Mesendoderm (in vitro differentiated cells): ENCODE measurements around the gene TEPSIN.
A peak's percentile ranks its signal among the peaks of the same experiment; 100 is the strongest.

ENCODE experiments used
- DNase-seq: peaks from one replicate; pipeline ENCODE4 v3.0.0; 2013
- H2AK5ac ChIP-seq: 2 replicates; pipeline ENCODE4 v1.6.1; 2013; ENCODE audit warnings: low read length, inconsistent platforms
- H2BK120ac ChIP-seq: 2 replicates; pipeline ENCODE4 v1.6.1; 2013; ENCODE audit warnings: low read depth, mild to moderate bottlenecking, low read length, moderate library complexity, mixed read lengths
- H2BK15ac ChIP-seq: replicated peaks from 2 replicates; pipeline ENCODE4 v1.6.1; 2013; ENCODE audit warnings: low read depth, mild to moderate bottlenecking, moderate library complexity
- H2BK5ac ChIP-seq: 2 replicates; pipeline ENCODE4 v1.6.1; 2013; ENCODE audit warnings: low read length, inconsistent platforms
- H3K18ac ChIP-seq: 2 replicates; pipeline ENCODE4 v1.6.1; 2013; ENCODE audit warnings: mild to moderate bottlenecking, low read length, mixed read lengths
- H3K23ac ChIP-seq: one replicate; pipeline ENCODE4 v1.6.1; 2013; ENCODE audit warnings: low read length
- H3K27ac ChIP-seq: 2 replicates; pipeline ENCODE4 v1.5.1; 2013; ENCODE audit warnings: low read depth, mild to moderate bottlenecking, inconsistent platforms, low read length, moderate library complexity
- H3K27me3 ChIP-seq: 2 replicates; pipeline ENCODE4 v1.6.1; 2013; ENCODE audit warnings: low read length, control low read depth, mild to moderate bottlenecking, inconsistent platforms; ENCODE audit not compliant: insufficient read depth, poor library complexity
- H3K36me3 ChIP-seq: 2 replicates; pipeline ENCODE4 v1.6.1; 2013; ENCODE audit warnings: low read length, inconsistent platforms; ENCODE audit not compliant: control insufficient read depth, insufficient read depth
- H3K4ac ChIP-seq: one replicate; pipeline ENCODE4 v1.6.1; 2013; ENCODE audit warnings: low read depth, mild to moderate bottlenecking, low read length, moderate library complexity
- H3K4me1 ChIP-seq: 2 replicates; pipeline ENCODE4 v1.6.1; 2013; ENCODE audit warnings: low read depth, low read length, inconsistent platforms; ENCODE audit not compliant: control insufficient read depth
- H3K4me2 ChIP-seq: 2 replicates; pipeline ENCODE4 v1.6.1; 2013; ENCODE audit warnings: low read length
- H3K4me3 ChIP-seq: 2 replicates; pipeline ENCODE4 v1.5.1; 2013; ENCODE audit warnings: mild to moderate bottlenecking, low read length
- H3K56ac ChIP-seq: one replicate; pipeline ENCODE4 v1.6.1; 2013; ENCODE audit warnings: low read length
- H3K79me1 ChIP-seq: 2 replicates; pipeline ENCODE4 v1.6.1; 2013; ENCODE audit warnings: low read length, inconsistent platforms
- H3K79me2 ChIP-seq: 2 replicates; pipeline ENCODE4 v1.6.1; 2013; ENCODE audit warnings: mild to moderate bottlenecking, low read length; ENCODE audit not compliant: control insufficient read depth, insufficient read depth
- H3K9ac ChIP-seq: 2 replicates; pipeline ENCODE4 v1.6.1; 2013; ENCODE audit warnings: low read length, inconsistent platforms
- H4K5ac ChIP-seq: one replicate; pipeline ENCODE4 v1.6.1; 2013; ENCODE audit warnings: low read length
- H4K8ac ChIP-seq: one replicate; pipeline ENCODE4 v1.6.1; 2013; ENCODE audit warnings: low read depth, mild to moderate bottlenecking, control low read depth, low read length, moderate library complexity
- WGBS: extraction: QIAGEN DNeasy Blood & Tissue Kit; methylation state at CpG from one replicate; pipeline ENCODE4 v1.1.7; 2013; ENCODE audit warnings: low lambda C conversion rate, missing lambda C conversion rate; ENCODE audit not compliant: insufficient coverage; ENCODE audit errors: extremely low coverage; 5-methylcytosine and 5-hydroxymethylcytosine counted together

The TEPSIN gene

DNA sequence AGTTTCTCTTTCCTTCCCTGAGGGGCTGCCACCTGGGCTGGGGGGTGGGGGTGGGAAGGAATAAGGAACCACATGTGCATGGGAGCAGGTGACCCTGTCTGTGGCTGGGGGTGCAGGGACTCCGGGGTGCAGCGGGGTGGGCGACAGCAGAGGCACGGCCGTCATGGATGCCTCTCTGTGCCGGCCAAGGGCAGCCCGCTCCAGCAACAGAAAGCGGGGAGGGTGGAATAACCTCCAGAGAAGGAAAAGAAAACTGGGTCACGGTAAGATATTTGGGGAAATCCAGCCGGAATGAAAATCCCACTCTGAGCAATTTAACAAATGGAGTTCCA, 4.4 kb upstream of the TEPSIN start:
- Histone ChIP-seq H2BK5ac (no peak overlapping the region), H3K27ac (no peak overlapping the region), H3K79me2 (peaks cover 7% of the 10 kb centered on the region), H2BK15ac (no peak overlapping the region), H3K4me3 (no peak overlapping the region), H2AK5ac (no peak overlapping the region), H3K4me1 (peaks cover 2% of the 10 kb centered on the region), H3K4me2 (no peak overlapping the region), H3K18ac (no peak overlapping the region), H3K9ac (no peak overlapping the region), H3K56ac (no peak overlapping the region), H3K4ac (no peak overlapping the region), H4K5ac (no peak overlapping the region), H3K36me3 (no peaks in the 10 kb centered on the region), H3K23ac (no peak overlapping the region), H3K79me1 (peaks cover 6% of the 10 kb centered on the region), H4K8ac (no peak overlapping the region), H3K27me3 (no peaks in the 10 kb centered on the region), H2BK120ac (no peak overlapping the region)
- no CpG with 5 or more reads among the region's 10 CpGs for WGBS
- no peak for DNase-seq

- no peak overlapping the region for H3K27ac ChIP-seq
- H2BK5ac ChIP-seq: no peak overlapping the region
- H3K36me3 ChIP-seq: no peaks in the 10 kb centered on the region
- no peak overlapping the region for H4K5ac ChIP-seq
- no peak overlapping the region for H3K4me2 ChIP-seq
- no peak overlapping the region for H2AK5ac ChIP-seq
- H2BK15ac ChIP-seq: no peak overlapping the region
- peaks cover 8% of the 10 kb centered on the region for H3K79me1 ChIP-seq
- no peaks in the 10 kb centered on the region for H3K27me3 ChIP-seq
- no peak overlapping the region for H3K23ac ChIP-seq
- no peak overlapping the region for H3K9ac ChIP-seq
- H3K79me2 ChIP-seq: peaks cover 10% of the 10 kb centered on the region
- no peak overlapping the region for H3K18ac ChIP-seq
- DNase-seq: no peak
- no peak overlapping the region for H3K4me3 ChIP-seq
- H3K4me1 ChIP-seq: peaks cover 4% of the 10 kb centered on the region
- no peak overlapping the region for H2BK120ac ChIP-seq
- WGBS: no CpG with 5 or more reads among the region's 33 CpGs
- no peak overlapping the region for H4K8ac ChIP-seq
- H3K4ac ChIP-seq: no peak overlapping the region
- no peak overlapping the region for H3K56ac ChIP-seq
Measured at GRCh38 chr17:81242421-81243332, 3.8 kb upstream of the TEPSIN start.

DNA sequence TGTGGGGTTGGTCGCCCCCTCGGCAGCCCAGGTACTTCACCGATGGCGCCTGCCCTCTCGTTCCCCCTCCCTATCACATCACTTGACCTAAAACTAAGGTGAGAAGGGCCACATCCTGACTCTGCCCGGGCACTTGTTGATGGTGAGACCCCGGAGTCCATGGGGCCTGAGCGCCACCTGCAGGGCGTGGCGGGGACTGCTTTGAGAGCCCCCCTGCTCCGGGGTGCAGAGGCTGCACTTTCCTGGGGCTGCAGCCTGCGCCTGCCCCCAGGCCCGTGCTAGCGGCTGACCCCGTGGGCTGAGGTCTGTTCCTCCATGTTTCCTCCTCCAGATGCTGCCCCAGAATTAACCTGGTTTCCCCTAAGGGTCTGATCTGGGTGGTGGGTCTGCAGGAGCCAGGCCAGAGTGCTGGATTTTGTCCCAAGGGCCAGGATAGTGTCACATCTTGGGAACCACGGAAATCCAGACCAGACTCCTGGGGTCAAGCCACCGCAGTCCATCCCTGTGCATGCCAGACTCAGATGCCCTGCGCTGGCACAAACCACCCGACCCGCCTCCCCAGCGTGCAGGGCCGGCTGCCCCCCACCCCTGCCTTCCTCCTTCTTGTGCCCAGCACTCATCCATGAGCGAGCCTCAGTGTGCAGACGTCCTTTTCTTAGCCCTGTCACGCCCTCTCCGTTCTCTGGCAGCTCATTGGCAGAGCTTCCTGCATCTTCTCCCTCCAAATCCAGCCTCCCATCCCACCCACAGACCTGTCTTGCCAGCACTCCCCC, 3.0 kb upstream of the TEPSIN start:
- no peak overlapping the region for H2BK15ac ChIP-seq
- no peaks in the 10 kb centered on the region for H3K27me3 ChIP-seq
- no peak overlapping the region for H3K9ac ChIP-seq
- H3K56ac ChIP-seq: peak overlapping the region; percentile 25
- peaks cover 10% of the 10 kb centered on the region for H3K79me2 ChIP-seq
- no peak overlapping the region for H3K18ac ChIP-seq
- WGBS: no CpG with 5 or more reads among the region's 26 CpGs
- peak; percentile 75 for DNase-seq
- no peak overlapping the region for H2AK5ac ChIP-seq
- no peak overlapping the region for H3K27ac ChIP-seq
- no peak overlapping the region for H3K23ac ChIP-seq
- no peak overlapping the region for H2BK5ac ChIP-seq
- peaks cover 4% of the 10 kb centered on the region for H3K4me1 ChIP-seq
- H3K36me3 ChIP-seq: no peaks in the 10 kb centered on the region
- H3K79me1 ChIP-seq: peaks cover 8% of the 10 kb centered on the region
- no peak overlapping the region for H3K4me2 ChIP-seq
- H3K4me3 ChIP-seq: no peak overlapping the region
- H4K5ac ChIP-seq: no peak overlapping the region
- H3K4ac ChIP-seq: no peak overlapping the region
- no peak overlapping the region for H2BK120ac ChIP-seq
- no peak overlapping the region for H4K8ac ChIP-seq

DNA sequence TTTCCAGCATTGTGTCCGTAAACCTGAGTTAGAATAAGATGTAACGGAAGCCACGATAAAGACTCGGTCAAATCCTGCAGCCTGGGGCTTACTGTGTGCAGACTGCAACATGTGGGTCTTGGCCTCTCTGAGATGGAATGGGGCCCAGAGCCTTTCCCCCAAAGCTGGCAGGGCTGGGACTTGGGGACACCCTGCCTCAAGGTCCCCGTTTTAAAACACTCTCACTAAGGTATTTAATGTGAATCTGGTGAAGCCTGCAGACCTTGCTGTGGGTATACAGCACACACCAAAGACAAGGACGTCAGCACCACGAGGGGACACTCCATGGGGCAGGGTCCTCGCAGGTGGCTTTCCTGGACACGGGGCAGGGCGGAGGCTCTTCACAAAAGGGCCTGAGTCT, 2.3 kb upstream of the TEPSIN start:
- Histone ChIP-seq H3K23ac (no peak overlapping the region), H3K4me3 (no peak overlapping the region), H3K4me1 (peaks cover 4% of the 10 kb centered on the region), H4K8ac (no peak overlapping the region), H3K27me3 (no peaks in the 10 kb centered on the region), H2BK15ac (no peak overlapping the region), H3K4me2 (no peak overlapping the region), H2AK5ac (no peak overlapping the region), H3K4ac (no peak overlapping the region), H4K5ac (no peak overlapping the region), H3K9ac (no peak overlapping the region), H3K79me2 (peaks cover 10% of the 10 kb centered on the region), H3K36me3 (no peaks in the 10 kb centered on the region), H2BK120ac (no peak overlapping the region), H3K79me1 (peaks cover 8% of the 10 kb centered on the region), H2BK5ac (no peak overlapping the region), H3K56ac (no peak overlapping the region), H3K18ac (no peak overlapping the region), H3K27ac (no peak overlapping the region)
- WGBS: no CpG with 5 or more reads among the region's 10 CpGs
- DNase-seq: no peak

GRCh38 chr17:81240761-81241160, 1.9 kb upstream of the TEPSIN start:
- no peak overlapping the region for H2BK5ac ChIP-seq
- H4K8ac ChIP-seq: no peak overlapping the region
- no peak overlapping the region for H3K4me3 ChIP-seq
- no peak overlapping the region for H3K23ac ChIP-seq
- no peak overlapping the region for H3K9ac ChIP-seq
- peaks cover 10% of the 10 kb centered on the region for H3K79me2 ChIP-seq
- no peak overlapping the region for H3K27ac ChIP-seq
- no peak overlapping the region for H2BK120ac ChIP-seq
- H3K4ac ChIP-seq: no peak overlapping the region
- H3K36me3 ChIP-seq: no peaks in the 10 kb centered on the region
- no peak overlapping the region for H3K56ac ChIP-seq
- H3K4me2 ChIP-seq: no peak overlapping the region
- DNase-seq: no peak
- H3K27me3 ChIP-seq: no peaks in the 10 kb centered on the region
- peaks cover 4% of the 10 kb centered on the region for H3K4me1 ChIP-seq
- H2AK5ac ChIP-seq: no peak overlapping the region
- no peak overlapping the region for H4K5ac ChIP-seq
- peaks cover 8% of the 10 kb centered on the region for H3K79me1 ChIP-seq
- H3K18ac ChIP-seq: no peak overlapping the region
- WGBS: no CpG with 5 or more reads among the region's 8 CpGs
- H2BK15ac ChIP-seq: no peak overlapping the region
